ENCODE measurements around the gene MTCL3. TPM values are rescaled to one million over a fixed set of nuclear protein-coding genes. Genes with fewer than 3 reads are reported as not detected.
"Not testable (repeated sequence)": the region's sequence is repeated elsewhere in the genome, so short reads cannot be mapped to it uniquely, and the experiment has no call there.

MTCL3 gene

GRCh38 chr6:127434651-127435050 lies 84.5 kb downstream of the MTCL3 start:
- Mint-ChIP-seq H3K9me3 (no peaks in the 10 kb centered on the region), H3K4me1 (no peaks in the 10 kb centered on the region), H3K27me3 (no peaks in the 10 kb centered on the region), H3K4me3 (no peak overlapping the region), H3K27ac (no peak overlapping the region), H3K36me3 (ENCODE audit: low read depth) (no peaks in the 10 kb centered on the region)
- ATAC-seq (ENCODE audit: low read depth) = no peak
- intact Hi-C loops (cut with micrococcal nuclease) = no loop called here
- TF ChIP-seq CTCF (IDR thresholded peaks at IDR 0.05) = no peak
- ChIA-PET POLR2A (no interaction called here), CTCF (no interaction called here)
- DNase-seq = no peak

GRCh38 chr6:127428562-127428961 lies 90.6 kb downstream of the MTCL3 start:
- CTCF ChIA-PET; H3K9me3 Mint-ChIP-seq; H3K27ac Mint-ChIP-seq; POLR2A ChIA-PET; H3K36me3 Mint-ChIP-seq (ENCODE audit: low read depth); intact Hi-C loops (cut with micrococcal nuclease); ATAC-seq (ENCODE audit: low read depth); H3K4me3 Mint-ChIP-seq; H3K27me3 Mint-ChIP-seq; DNase-seq: not testable (repeated sequence)
- H3K4me1 Mint-ChIP-seq = peaks cover 11% of the 10 kb centered on the region

GRCh38 chr6:127423921-127424320 lies 95.2 kb downstream of the MTCL3 start:
- ChIA-PET CTCF (no interaction called here), POLR2A (interaction anchor here (0.6 kb wide), 1 partner anchor 158 kb away, joined by 3 read pairs; the partner anchor contains the start of gene RNF146)
- Mint-ChIP-seq H3K27me3 (no peaks in the 10 kb centered on the region), H3K4me1 (peaks cover 21% of the 10 kb centered on the region), H3K4me3 (peak overlapping the region; percentile 20), H3K9me3 (peaks cover 3% of the 10 kb centered on the region), H3K36me3 (ENCODE audit: low read depth) (no peaks in the 10 kb centered on the region), H3K27ac (peak overlapping the region; percentile 82)
- intact Hi-C loops (cut with micrococcal nuclease) = loop anchor here (1.0 kb wide), 1 partner anchor 83 kb away; no protein-coding TSS in a partner anchor
- ATAC-seq (ENCODE audit: low read depth) (no peak), DNase-seq (no peak)
- no peak for TF ChIP-seq CTCF (IDR thresholded peaks at IDR 0.05)

Other genes with a start within 250 kb of the MTCL3 start
- 57.3 and 59.7 TPM in 2 replicates for gene ECHDC1, start 175.7 kb downstream of the MTCL3 start, total RNA-seq
- gene KIAA0408, start 59.9 kb downstream of the MTCL3 start, total RNA-seq = 0.34 and 0.80 TPM in 2 replicates
- not detected in 2 replicates for gene C6orf58, start 57.8 kb upstream of the MTCL3 start, total RNA-seq

Data from activated B cell treated with CpG ODN at 0.5 μM for 24 hours (primary cell).